HCT116 (cell line): ENCODE results near the gene ZDHHC3. TPM values are rescaled to one million over a fixed set of nuclear protein-coding genes. Genes with fewer than 3 reads are reported as not detected.

Source experiments
- ATAC-seq: fragments of 200-7000 bp; cut with Tn5 transposase; 2 replicates; pipeline ENCODE4 v1.9.1; 2020; ENCODE audit warnings: mild to moderate bottlenecking, moderate library complexity
- BruUV-seq: library from RNA; stranded (reverse); fragments of 400-500 nt; replicated peaks from 2 replicates; lab custom pipeline; 2021; lab: Mats Ljungman, UMichigan
- CTCF ChIA-PET: fragments of 300-600 bp; sonication (Branson Sonifier 250); formaldehyde crosslinking; loops from one replicate; lab custom pipeline; 2021; ENCODE audit warnings: antibody characterized with exemption; lab: Charles Lee
- POLR2A ChIA-PET: fragments of 300-600, 350-600 bp; sonication (Branson Sonifier 250); formaldehyde crosslinking; loops from one replicate; lab custom pipeline; 2021; ENCODE audit warnings: antibody characterized with exemption; lab: Charles Lee
- RAD21 ChIA-PET, 2 experiments: fragments of 300-600 bp; sonication (Branson Sonifier 250); formaldehyde crosslinking; loops; one replicate each; lab custom pipeline; 2023; ENCODE audit warnings: low total read pairs in 2 of 2; ENCODE audit not compliant: uncharacterized antibody in 2 of 2, unreplicated experiment in 2 of 2, low non-redundant PET in 1 of 2; lab: Charles Lee
- DNase-seq: peaks from one replicate; pipeline ENCODE4 v3.0.0-alpha.2; 2010; ENCODE audit warnings: low read depth, low spot score
- H2AFZ ChIP-seq: fragments of 200-600 bp; shearing (Covaris generic), sonication (generic); 2 replicates; pipeline ENCODE4 v1.6.1; 2017; ENCODE audit warnings: low read depth, mixed run types, mixed read lengths, antibody characterized with exemption, low read length; ENCODE audit not compliant: poor library complexity, severe bottlenecking
- H3K27ac ChIP-seq: 2 replicates; pipeline ENCODE4 v1.5.1; 2012; ENCODE audit warnings: low read depth, low read length
- H3K27me3 ChIP-seq: fragments of 200-600 bp; sonication (generic); 2 replicates; pipeline ENCODE4 v1.6.1; 2016; ENCODE audit warnings: mixed run types, low read length, mixed read lengths; ENCODE audit not compliant: insufficient read depth
- H3K36me3 ChIP-seq, 2 experiments: fragments of 200-500 bp in 1 of 2; fragments of 200-600 bp in 1 of 2; sonication (Bioruptor generic) in 1 of 2; sonication (generic) in 1 of 2; 2 replicates each; pipeline versions ENCODE4 v1.5.1 to v1.6.1; 2014 to 2016; ENCODE audit warnings: low read length in 2 of 2, inconsistent platforms in 1 of 2, mixed read lengths in 1 of 2, mixed run types in 1 of 2; ENCODE audit not compliant: insufficient read depth in 2 of 2, control insufficient read depth in 1 of 2
- H3K4me1 ChIP-seq, 2 experiments: fragments of 200-600 bp in 1 of 2; sonication (generic) in 1 of 2; 2 replicates each; pipeline versions ENCODE4 v1.5.1 to v1.6.1; 2012 to 2017; ENCODE audit warnings: low read length in 2 of 2, inconsistent platforms in 1 of 2, mild to moderate bottlenecking in 1 of 2, mixed read lengths in 1 of 2, mixed run types in 1 of 2, moderate library complexity in 1 of 2; ENCODE audit not compliant: insufficient read depth in 2 of 2, control insufficient read depth in 1 of 2
- H3K4me2 ChIP-seq: fragments of 200-600 bp; sonication (generic); 2 replicates; pipeline ENCODE4 v1.6.1; 2017; ENCODE audit warnings: mixed run types, low read length, mixed read lengths
- H3K4me3 ChIP-seq, 2 experiments: fragments of 200-600 bp in 1 of 2; sonication (generic) in 1 of 2; replicated peaks in 1 of 2; 2 replicates each; pipeline ENCODE4 v1.5.1; 2011 to 2016; ENCODE audit warnings: low read length in 2 of 2, control low read depth in 1 of 2, low read depth in 1 of 2, mild to moderate bottlenecking in 1 of 2, mixed read lengths in 1 of 2, mixed run types in 1 of 2
- H3K79me2 ChIP-seq: fragments of 200-600 bp; sonication (generic); 2 replicates; pipeline ENCODE4 v1.6.1; 2017; ENCODE audit warnings: mild to moderate bottlenecking, mixed run types, low read length, moderate library complexity, mixed read lengths; ENCODE audit not compliant: insufficient read depth
- H3K9ac ChIP-seq: fragments of 200-600 bp; sonication (generic); 2 replicates; pipeline ENCODE4 v1.6.1; 2016; ENCODE audit warnings: low read length, mixed read lengths
- H3K9me2 ChIP-seq: fragments of 200-600 bp; sonication (generic), shearing (Covaris generic); 2 replicates; pipeline ENCODE4 v1.6.1; 2017; ENCODE audit warnings: mixed run types, mild to moderate bottlenecking, moderate library complexity; ENCODE audit not compliant: insufficient read depth
- H3K9me3 ChIP-seq, 2 experiments: fragments of 200-500 bp in 1 of 2; fragments of 200-600 bp in 1 of 2; sonication (Bioruptor generic) in 1 of 2; sonication (generic) in 1 of 2; 2 replicates each; pipeline ENCODE4 v1.6.1; 2014 to 2017; ENCODE audit warnings: low read length in 2 of 2, mixed read lengths in 2 of 2, inconsistent platforms in 1 of 2, low read depth in 1 of 2, mild to moderate bottlenecking in 1 of 2, mixed run types in 1 of 2, moderate library complexity in 1 of 2; ENCODE audit not compliant: control insufficient read depth in 1 of 2, insufficient read depth in 1 of 2
- H4K20me1 ChIP-seq: fragments of 200-600 bp; sonication (generic), shearing (Covaris generic); 2 replicates; pipeline ENCODE4 v1.6.1; 2017; ENCODE audit warnings: mixed run types, mild to moderate bottlenecking, moderate library complexity; ENCODE audit not compliant: insufficient read depth
- CEBPB ChIP-seq: IDR thresholded peaks from 2 replicates; pipeline ENCODE4 v1.6.1; 2012; ENCODE audit warnings: low read depth
- FOSL1 ChIP-seq: IDR thresholded peaks from 2 replicates; pipeline ENCODE4 v1.6.1; 2012; ENCODE audit warnings: low read depth
- JUND ChIP-seq: IDR thresholded peaks from 2 replicates; pipeline ENCODE4 v1.6.1; 2012
- POLR2AphosphoS5 ChIP-seq: IDR thresholded peaks from 2 replicates; pipeline ENCODE4 v1.6.1; 2011; ENCODE audit warnings: mild to moderate bottlenecking, low read depth, low read length, moderate library complexity
- SP1 ChIP-seq: IDR thresholded peaks from 2 replicates; pipeline ENCODE4 v1.6.1; 2012; ENCODE audit warnings: low read depth
- ZFX ChIP-seq: fragments of 450-650 bp; IDR thresholded peaks from 2 replicates; pipeline ENCODE4 v1.6.1; 2017
- ZNF274 ChIP-seq: fragments of 200-500 bp; sonication (Bioruptor generic); IDR thresholded peaks from 2 replicates; pipeline ENCODE4 v1.6.1; 2014; ENCODE audit warnings: mild to moderate bottlenecking, low read depth, low read length, inconsistent platforms
- intact Hi-C: fragments of 100-400 bp; cut with micrococcal nuclease; formaldehyde crosslinking; loops from 2 replicates; pipeline ENCODE4 v1.10.0; 2022
- total RNA-seq: library from RNA; stranded (reverse); gene quantifications from one replicate; pipeline ENCODE4 v1.2.1, GENCODE V29; 2021; ENCODE audit not compliant: unreplicated experiment
- TF ChIP-seq, protein P1 (sequence below), 3 experiments: fragments of 200-600 bp in 1 of 3; sonication (generic) in 1 of 3; IDR thresholded peaks in 2 of 3; conservative IDR thresholded peaks in 1 of 3; 2 replicates each; pipeline ENCODE4 v1.5.1; 2012 to 2017; ENCODE audit warnings: low read depth in 2 of 3, low read length in 2 of 3, antibody characterized with exemption in 1 of 3, borderline replicate concordance in 1 of 3, control low read depth in 1 of 3, mild to moderate bottlenecking in 1 of 3, mixed read lengths in 1 of 3, mixed run types in 1 of 3, moderate library complexity in 1 of 3; ENCODE audit not compliant: insufficient read depth in 1 of 3
- TF ChIP-seq, protein P2 (sequence below): IDR thresholded peaks from 2 replicates; pipeline ENCODE4 v1.6.1; 2012

ZDHHC3 gene
- total RNA-seq, 1 experiment from 2014 or later: 61.1 TPM

DNA sequence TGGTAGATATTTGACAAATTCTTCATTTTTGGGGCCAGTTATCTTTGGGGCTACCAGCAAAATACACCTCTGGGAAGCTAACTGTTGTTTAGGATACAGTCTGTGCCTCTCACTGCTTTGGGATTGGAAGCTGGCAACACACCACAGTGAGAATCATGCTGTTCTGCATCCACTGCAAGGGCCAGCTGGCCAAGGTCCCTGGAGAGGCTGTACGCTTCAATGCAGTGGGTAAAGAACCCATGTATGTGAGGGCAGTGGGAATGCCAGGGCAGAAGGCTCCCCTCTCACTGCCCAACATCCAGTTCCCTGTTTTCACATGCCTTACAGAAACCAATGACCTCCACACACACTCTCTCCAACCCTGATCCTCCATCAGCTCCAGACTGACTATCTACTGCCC, 20.1 kb downstream of the ZDHHC3 start:
- DNase-seq (no peak), ATAC-seq (no peak)
- Histone ChIP-seq H3K4me3 (no peak overlapping the region), H3K36me3 (no peaks in the 10 kb centered on the region), H3K9ac (no peak overlapping the region), H3K27me3 (no peaks in the 10 kb centered on the region), H2AFZ (no peak overlapping the region), H4K20me1 (no peaks in the 10 kb centered on the region), H3K4me2 (no peak overlapping the region), H3K79me2 (peaks cover 22% of the 10 kb centered on the region), H3K9me3 (no peaks in the 10 kb centered on the region), H3K27ac (no peak overlapping the region), H3K4me1 (no peaks in the 10 kb centered on the region), H3K9me2 (no peaks in the 10 kb centered on the region)
- BruUV-seq: no TSS peak
- intact Hi-C loops: no loop called here
- ChIA-PET RAD21 (no interaction called here), CTCF (no interaction called here), POLR2A (no interaction called here)
- TF ChIP-seq CEBPB (no peak), JUND (no peak), FOSL1 (no peak), POLR2AphosphoS5 (no peak), ZFX (no peak)
- TF ChIP-seq, protein P1, sequence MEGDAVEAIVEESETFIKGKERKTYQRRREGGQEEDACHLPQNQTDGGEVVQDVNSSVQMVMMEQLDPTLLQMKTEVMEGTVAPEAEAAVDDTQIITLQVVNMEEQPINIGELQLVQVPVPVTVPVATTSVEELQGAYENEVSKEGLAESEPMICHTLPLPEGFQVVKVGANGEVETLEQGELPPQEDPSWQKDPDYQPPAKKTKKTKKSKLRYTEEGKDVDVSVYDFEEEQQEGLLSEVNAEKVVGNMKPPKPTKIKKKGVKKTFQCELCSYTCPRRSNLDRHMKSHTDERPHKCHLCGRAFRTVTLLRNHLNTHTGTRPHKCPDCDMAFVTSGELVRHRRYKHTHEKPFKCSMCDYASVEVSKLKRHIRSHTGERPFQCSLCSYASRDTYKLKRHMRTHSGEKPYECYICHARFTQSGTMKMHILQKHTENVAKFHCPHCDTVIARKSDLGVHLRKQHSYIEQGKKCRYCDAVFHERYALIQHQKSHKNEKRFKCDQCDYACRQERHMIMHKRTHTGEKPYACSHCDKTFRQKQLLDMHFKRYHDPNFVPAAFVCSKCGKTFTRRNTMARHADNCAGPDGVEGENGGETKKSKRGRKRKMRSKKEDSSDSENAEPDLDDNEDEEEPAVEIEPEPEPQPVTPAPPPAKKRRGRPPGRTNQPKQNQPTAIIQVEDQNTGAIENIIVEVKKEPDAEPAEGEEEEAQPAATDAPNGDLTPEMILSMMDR (IDR thresholded peaks at IDR 0.05 in 2 of 3, conservative IDR thresholded peaks at IDR 0.05 in 1 of 3; ENCODE audit: borderline replicate concordance in 1 of 3, insufficient read depth in 1 of 3, low read depth in 2 of 3, low read length in 2 of 3): no peak

DNA sequence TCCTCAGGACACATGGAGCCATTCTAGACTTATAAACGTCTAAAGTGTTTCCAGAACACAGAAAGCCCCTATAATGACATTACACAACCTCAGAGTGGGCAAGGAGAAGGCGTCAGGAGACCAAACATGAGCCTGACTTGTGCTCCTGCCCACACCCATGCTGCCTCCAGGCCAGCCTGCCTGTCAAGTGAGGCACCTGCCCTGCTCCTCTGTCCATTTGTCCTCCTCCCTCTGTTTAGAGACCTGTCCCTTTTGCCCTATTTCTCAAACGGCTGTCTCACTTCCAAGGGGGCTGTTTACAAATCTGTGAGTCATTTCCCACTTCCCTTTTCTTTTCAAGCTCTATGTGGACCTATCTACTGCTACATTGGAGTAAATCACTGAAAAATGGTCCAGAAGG, 21.0 kb downstream of the ZDHHC3 start:
- Histone ChIP-seq H3K36me3 (no peaks in the 10 kb centered on the region), H3K4me2 (no peak overlapping the region), H3K27ac (no peak overlapping the region), H3K79me2 (peaks cover 12% of the 10 kb centered on the region), H3K27me3 (no peaks in the 10 kb centered on the region), H2AFZ (no peak overlapping the region), H3K9ac (no peak overlapping the region), H3K9me2 (no peaks in the 10 kb centered on the region), H3K4me3 (no peak overlapping the region), H3K4me1 (no peaks in the 10 kb centered on the region), H3K9me3 (no peaks in the 10 kb centered on the region), H4K20me1 (no peaks in the 10 kb centered on the region)
- no TSS peak for BruUV-seq
- POLR2A ChIA-PET: no interaction called here
- DNase-seq (no peak), ATAC-seq (no peak)
- TF ChIP-seq, protein P2, sequence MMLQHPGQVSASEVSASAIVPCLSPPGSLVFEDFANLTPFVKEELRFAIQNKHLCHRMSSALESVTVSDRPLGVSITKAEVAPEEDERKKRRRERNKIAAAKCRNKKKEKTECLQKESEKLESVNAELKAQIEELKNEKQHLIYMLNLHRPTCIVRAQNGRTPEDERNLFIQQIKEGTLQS: no peak
- no peak for TF ChIP-seq SP1
- TF ChIP-seq POLR2AphosphoS5: no peak
- TF ChIP-seq ZNF274: no peak
- RAD21 ChIA-PET: no interaction called here
- intact Hi-C loops: no loop called here
- CTCF ChIA-PET: no interaction called here
